Measurements from ENCODE around the gene MAPKAPK3. TPM values are rescaled to one million over a fixed set of nuclear protein-coding genes. Genes with fewer than 3 reads are reported as not detected.
A peak's percentile ranks its signal among the peaks of the same experiment; 100 is the strongest.

The MAPKAPK3 gene
- total and polyA plus RNA-seq, 2 of the 8 experiments (the other 6 are each of a cell fraction or from before 2014, with no cell fraction given) = 65.4 to 99.8 TPM

DNA sequence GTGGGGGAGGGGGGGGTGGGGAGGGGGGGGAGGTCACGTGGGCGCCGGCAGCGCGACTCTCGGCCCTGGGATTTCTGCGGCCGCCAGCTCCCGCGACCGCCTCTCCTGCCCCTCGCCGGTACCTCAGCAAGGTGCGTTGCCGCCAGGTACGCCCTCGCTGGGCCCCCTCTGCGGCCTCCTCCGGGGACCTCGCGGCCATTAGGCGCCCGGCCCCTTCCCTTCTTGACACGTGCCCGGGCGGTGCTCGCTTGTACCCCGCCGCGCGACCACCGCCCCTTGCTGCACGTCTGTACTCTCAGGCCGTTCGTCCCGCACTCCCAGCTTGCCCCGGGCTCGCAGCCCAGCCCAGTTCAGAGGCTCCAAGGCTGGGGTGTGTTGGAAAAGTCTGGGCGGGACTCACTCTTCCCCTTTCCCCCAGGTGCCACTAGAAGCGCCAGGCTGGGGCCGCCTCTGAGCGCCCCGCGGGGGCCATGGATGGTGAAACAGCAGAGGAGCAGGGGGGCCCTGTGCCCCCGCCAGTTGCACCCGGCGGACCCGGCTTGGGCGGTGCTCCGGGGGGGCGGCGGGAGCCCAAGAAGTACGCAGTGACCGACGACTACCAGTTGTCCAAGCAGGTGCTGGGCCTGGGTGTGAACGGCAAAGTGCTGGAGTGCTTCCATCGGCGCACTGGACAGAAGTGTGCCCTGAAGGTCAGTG lies at the start of gene MAPKAPK3 (continued):
- TF ChIP-seq, protein P1, sequence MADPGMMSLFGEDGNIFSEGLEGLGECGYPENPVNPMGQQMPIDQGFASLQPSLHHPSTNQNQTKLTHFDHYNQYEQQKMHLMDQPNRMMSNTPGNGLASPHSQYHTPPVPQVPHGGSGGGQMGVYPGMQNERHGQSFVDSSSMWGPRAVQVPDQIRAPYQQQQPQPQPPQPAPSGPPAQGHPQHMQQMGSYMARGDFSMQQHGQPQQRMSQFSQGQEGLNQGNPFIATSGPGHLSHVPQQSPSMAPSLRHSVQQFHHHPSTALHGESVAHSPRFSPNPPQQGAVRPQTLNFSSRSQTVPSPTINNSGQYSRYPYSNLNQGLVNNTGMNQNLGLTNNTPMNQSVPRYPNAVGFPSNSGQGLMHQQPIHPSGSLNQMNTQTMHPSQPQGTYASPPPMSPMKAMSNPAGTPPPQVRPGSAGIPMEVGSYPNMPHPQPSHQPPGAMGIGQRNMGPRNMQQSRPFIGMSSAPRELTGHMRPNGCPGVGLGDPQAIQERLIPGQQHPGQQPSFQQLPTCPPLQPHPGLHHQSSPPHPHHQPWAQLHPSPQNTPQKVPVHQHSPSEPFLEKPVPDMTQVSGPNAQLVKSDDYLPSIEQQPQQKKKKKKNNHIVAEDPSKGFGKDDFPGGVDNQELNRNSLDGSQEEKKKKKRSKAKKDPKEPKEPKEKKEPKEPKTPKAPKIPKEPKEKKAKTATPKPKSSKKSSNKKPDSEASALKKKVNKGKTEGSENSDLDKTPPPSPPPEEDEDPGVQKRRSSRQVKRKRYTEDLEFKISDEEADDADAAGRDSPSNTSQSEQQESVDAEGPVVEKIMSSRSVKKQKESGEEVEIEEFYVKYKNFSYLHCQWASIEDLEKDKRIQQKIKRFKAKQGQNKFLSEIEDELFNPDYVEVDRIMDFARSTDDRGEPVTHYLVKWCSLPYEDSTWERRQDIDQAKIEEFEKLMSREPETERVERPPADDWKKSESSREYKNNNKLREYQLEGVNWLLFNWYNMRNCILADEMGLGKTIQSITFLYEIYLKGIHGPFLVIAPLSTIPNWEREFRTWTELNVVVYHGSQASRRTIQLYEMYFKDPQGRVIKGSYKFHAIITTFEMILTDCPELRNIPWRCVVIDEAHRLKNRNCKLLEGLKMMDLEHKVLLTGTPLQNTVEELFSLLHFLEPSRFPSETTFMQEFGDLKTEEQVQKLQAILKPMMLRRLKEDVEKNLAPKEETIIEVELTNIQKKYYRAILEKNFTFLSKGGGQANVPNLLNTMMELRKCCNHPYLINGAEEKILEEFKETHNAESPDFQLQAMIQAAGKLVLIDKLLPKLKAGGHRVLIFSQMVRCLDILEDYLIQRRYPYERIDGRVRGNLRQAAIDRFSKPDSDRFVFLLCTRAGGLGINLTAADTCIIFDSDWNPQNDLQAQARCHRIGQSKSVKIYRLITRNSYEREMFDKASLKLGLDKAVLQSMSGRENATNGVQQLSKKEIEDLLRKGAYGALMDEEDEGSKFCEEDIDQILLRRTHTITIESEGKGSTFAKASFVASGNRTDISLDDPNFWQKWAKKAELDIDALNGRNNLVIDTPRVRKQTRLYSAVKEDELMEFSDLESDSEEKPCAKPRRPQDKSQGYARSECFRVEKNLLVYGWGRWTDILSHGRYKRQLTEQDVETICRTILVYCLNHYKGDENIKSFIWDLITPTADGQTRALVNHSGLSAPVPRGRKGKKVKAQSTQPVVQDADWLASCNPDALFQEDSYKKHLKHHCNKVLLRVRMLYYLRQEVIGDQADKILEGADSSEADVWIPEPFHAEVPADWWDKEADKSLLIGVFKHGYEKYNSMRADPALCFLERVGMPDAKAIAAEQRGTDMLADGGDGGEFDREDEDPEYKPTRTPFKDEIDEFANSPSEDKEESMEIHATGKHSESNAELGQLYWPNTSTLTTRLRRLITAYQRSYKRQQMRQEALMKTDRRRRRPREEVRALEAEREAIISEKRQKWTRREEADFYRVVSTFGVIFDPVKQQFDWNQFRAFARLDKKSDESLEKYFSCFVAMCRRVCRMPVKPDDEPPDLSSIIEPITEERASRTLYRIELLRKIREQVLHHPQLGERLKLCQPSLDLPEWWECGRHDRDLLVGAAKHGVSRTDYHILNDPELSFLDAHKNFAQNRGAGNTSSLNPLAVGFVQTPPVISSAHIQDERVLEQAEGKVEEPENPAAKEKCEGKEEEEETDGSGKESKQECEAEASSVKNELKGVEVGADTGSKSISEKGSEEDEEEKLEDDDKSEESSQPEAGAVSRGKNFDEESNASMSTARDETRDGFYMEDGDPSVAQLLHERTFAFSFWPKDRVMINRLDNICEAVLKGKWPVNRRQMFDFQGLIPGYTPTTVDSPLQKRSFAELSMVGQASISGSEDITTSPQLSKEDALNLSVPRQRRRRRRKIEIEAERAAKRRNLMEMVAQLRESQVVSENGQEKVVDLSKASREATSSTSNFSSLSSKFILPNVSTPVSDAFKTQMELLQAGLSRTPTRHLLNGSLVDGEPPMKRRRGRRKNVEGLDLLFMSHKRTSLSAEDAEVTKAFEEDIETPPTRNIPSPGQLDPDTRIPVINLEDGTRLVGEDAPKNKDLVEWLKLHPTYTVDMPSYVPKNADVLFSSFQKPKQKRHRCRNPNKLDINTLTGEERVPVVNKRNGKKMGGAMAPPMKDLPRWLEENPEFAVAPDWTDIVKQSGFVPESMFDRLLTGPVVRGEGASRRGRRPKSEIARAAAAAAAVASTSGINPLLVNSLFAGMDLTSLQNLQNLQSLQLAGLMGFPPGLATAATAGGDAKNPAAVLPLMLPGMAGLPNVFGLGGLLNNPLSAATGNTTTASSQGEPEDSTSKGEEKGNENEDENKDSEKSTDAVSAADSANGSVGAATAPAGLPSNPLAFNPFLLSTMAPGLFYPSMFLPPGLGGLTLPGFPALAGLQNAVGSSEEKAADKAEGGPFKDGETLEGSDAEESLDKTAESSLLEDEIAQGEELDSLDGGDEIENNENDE (IDR thresholded peaks at IDR 0.05; ENCODE audit: insufficient replicate concordance, low read length) = no peak
- TF ChIP-seq SRF (IDR thresholded peaks at IDR 0.05; ENCODE audit: low read depth, low read length) (no peak), SIN3A (conservative IDR thresholded peaks at IDR 0.05 in 1 of 2, IDR thresholded peaks at IDR 0.05 in 1 of 2; ENCODE audit: low read depth in 1 of 2, low read length in 2 of 2) (0 out of 4 replicates have a peak, but pooled peaks have one; percentile 7 to 13), EZH2 (IDR thresholded peaks at IDR 0.05; ENCODE audit: low read depth, low read length, severe bottlenecking) (no peak), RAD21 (IDR thresholded peaks at IDR 0.05 in 1 of 2, conservative IDR thresholded peaks at IDR 0.05 in 1 of 2; ENCODE audit: low read depth in 2 of 2, low read length in 2 of 2) (no peak), RBBP5 (IDR thresholded peaks at IDR 0.05; ENCODE audit: borderline replicate concordance, low read depth, low read length) (no peak), CREB1 (IDR thresholded peaks at IDR 0.05) (no peak; the same call in 1 of the 2 replicates), TBP (IDR thresholded peaks at IDR 0.05; ENCODE audit: low read depth, low read length) (peak; percentile 72)
